RWPE2 (cell line): ENCODE measurements around the gene L1CAM.

Source experiments
- ATAC-seq: fragments of 200-7000 bp; cut with Tn5 transposase; 3 replicates; pipeline ENCODE4 v1.9.1; 2021; ENCODE audit warnings: low read depth
- DNase-seq: peaks from one replicate; pipeline ENCODE4 v3.0.0-alpha.2; 2020; ENCODE audit warnings: low spot score
- H3K27ac ChIP-seq: fragments of 450-650 bp; 2 replicates; pipeline ENCODE4 v1.5.1; 2017; ENCODE audit warnings: mild to moderate bottlenecking; ENCODE audit not compliant: poor library complexity, severe bottlenecking
- H3K27me3 ChIP-seq: fragments of 250-450 bp; sonication (Bioruptor Pico); 2 replicates; pipeline ENCODE4 v1.5.1; 2021; ENCODE audit warnings: mild to moderate bottlenecking, moderate library complexity; ENCODE audit not compliant: insufficient read depth, poor library complexity, severe bottlenecking
- H3K36me3 ChIP-seq: fragments of 250-450 bp; sonication (Bioruptor Pico); 2 replicates; pipeline ENCODE4 v1.5.1; 2020; ENCODE audit warnings: low read depth, mild to moderate bottlenecking, moderate library complexity
- H3K4me1 ChIP-seq: fragments of 250-450 bp; sonication (Bioruptor Pico); 2 replicates; pipeline ENCODE4 v1.5.1; 2021; ENCODE audit warnings: mild to moderate bottlenecking, moderate library complexity; ENCODE audit not compliant: insufficient read depth, poor library complexity, severe bottlenecking
- H3K4me3 ChIP-seq: fragments of 250-450 bp; sonication (Bioruptor Pico); 2 replicates; pipeline ENCODE4 v1.5.1; 2021; ENCODE audit warnings: mild to moderate bottlenecking, moderate library complexity; ENCODE audit not compliant: severe bottlenecking
- H3K9me3 ChIP-seq: fragments of 250-450 bp; sonication (Bioruptor Pico); 2 replicates; pipeline ENCODE4 v1.5.1; 2021; ENCODE audit warnings: mild to moderate bottlenecking, moderate library complexity; ENCODE audit not compliant: severe bottlenecking
- CTCF ChIP-seq: fragments of 450-650 bp; IDR thresholded peaks from one replicate; pipeline ENCODE4 v1.5.1; 2017; ENCODE audit warnings: mild to moderate bottlenecking, moderate library complexity; ENCODE audit not compliant: poor library complexity, severe bottlenecking

Gene L1CAM

GRCh38 chrX:153857348-153857903 lies 28.5 kb downstream of the L1CAM start:
- no peaks in the 10 kb centered on the region for H3K9me3 ChIP-seq
- H3K4me1 ChIP-seq: no peaks in the 10 kb centered on the region
- TF ChIP-seq CTCF: no peak
- no peaks in the 10 kb centered on the region for H3K36me3 ChIP-seq
- ATAC-seq: no peak; the same call in 2 of the 3 replicates
- no peak for DNase-seq
- H3K4me3 ChIP-seq: no peak overlapping the region
- H3K27ac ChIP-seq: no peak overlapping the region
- H3K27me3 ChIP-seq: no peaks in the 10 kb centered on the region

GRCh38 chrX:153854702-153855101 lies 31.3 kb downstream of the L1CAM start:
- DNase-seq: no peak
- Histone ChIP-seq H3K9me3 (no peaks in the 10 kb centered on the region), H3K4me1 (no peaks in the 10 kb centered on the region), H3K27me3 (no peaks in the 10 kb centered on the region), H3K27ac (no peak overlapping the region), H3K36me3 (no peaks in the 10 kb centered on the region), H3K4me3 (no peak overlapping the region)
- ATAC-seq: no peak
- no peak for TF ChIP-seq CTCF

- DNase-seq (no peak), ATAC-seq (no peak)
- H3K9me3 ChIP-seq: no peaks in the 10 kb centered on the region
- no peaks in the 10 kb centered on the region for H3K4me1 ChIP-seq
- no peak for TF ChIP-seq CTCF
- H3K27ac ChIP-seq: no peak overlapping the region
- no peak overlapping the region for H3K4me3 ChIP-seq
- no peaks in the 10 kb centered on the region for H3K27me3 ChIP-seq
- no peaks in the 10 kb centered on the region for H3K36me3 ChIP-seq
Measured at GRCh38 chrX:153853902-153854267, 32.1 kb downstream of the L1CAM start.

- H3K27ac ChIP-seq: no peak overlapping the region
- H3K27me3 ChIP-seq: no peaks in the 10 kb centered on the region
- H3K9me3 ChIP-seq: no peaks in the 10 kb centered on the region
- DNase-seq (no peak), ATAC-seq (no peak)
- no peak overlapping the region for H3K4me3 ChIP-seq
- no peaks in the 10 kb centered on the region for H3K36me3 ChIP-seq
- no peaks in the 10 kb centered on the region for H3K4me1 ChIP-seq
- no peak for TF ChIP-seq CTCF
Measured at GRCh38 chrX:153853180-153853901, 32.6 kb downstream of the L1CAM start.

- no peak overlapping the region for H3K27ac ChIP-seq
- no peaks in the 10 kb centered on the region for H3K9me3 ChIP-seq
- no peaks in the 10 kb centered on the region for H3K36me3 ChIP-seq
- H3K4me1 ChIP-seq: no peaks in the 10 kb centered on the region
- no peak for TF ChIP-seq CTCF
- DNase-seq (no peak), ATAC-seq (no peak)
- H3K4me3 ChIP-seq: no peak overlapping the region
- no peaks in the 10 kb centered on the region for H3K27me3 ChIP-seq
Measured at GRCh38 chrX:153851981-153852380, 34.0 kb downstream of the L1CAM start.
